Measurements from ENCODE around the gene HOXB3.

HOXB3 gene

DNA sequence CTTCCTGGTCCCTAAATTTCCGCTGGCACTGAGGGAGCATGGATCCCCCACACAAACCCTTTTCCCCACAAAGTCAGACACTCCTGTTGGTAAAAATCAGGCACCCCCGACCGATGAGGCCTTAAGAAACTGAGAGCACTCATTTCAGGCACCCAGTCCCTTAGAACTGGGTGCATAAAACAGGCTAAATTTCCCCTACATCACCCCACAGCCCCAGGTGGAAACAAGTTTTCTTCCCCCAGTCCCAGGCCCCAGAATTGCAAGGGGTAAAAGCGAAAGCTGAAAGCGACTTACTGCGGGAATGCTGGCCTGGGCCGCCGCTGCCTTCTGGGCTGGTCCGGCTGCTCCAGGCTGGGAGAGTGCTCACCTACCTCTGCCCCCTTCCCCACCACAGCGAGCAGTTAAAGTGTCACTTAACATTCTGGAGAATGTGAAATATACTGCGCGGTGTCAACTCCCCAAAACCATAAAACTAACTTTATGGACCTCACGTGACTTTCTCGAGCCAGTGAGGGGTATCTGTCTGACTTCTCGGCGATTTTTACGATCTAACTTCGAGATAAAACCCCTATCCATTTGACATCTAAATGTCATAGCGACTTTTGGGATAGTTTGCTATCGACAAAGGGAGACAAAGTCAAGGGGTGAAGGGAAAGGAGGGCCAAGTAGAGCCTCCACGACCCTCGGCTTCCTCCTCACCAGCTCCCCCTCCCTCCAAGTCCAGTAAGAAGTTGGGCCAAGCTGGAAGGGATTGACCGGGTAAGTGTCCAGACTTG lies at the start of gene HOXB3:
TSS of gene HOXB3 (minus strand) at position 411 of the 776 bp plus-strand sequence. CDS start 37,767 bp downstream, outside the sequence.
- DNase-seq: no peak

DNA sequence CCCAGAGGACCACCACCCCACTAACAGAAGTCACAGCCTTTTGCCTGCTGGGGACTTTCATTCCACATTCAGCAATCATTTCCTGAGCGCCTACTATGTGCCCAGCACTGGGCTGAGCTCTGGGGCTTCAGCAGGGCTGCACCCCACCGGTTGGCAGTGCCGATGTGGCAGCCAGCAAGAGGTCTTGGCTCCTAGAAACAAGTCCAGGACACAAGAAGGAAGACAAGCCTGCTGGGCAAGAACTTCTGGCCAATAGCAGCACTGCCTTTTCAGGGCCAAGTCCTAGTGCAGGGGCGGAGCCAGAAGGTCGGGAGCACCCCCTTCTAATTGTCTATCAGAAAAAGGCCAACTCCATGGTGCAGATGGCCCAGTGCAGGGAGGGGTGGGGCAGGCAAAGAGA lies 49.1 kb upstream of the HOXB3 start:
- DNase-seq: no peak

DNA sequence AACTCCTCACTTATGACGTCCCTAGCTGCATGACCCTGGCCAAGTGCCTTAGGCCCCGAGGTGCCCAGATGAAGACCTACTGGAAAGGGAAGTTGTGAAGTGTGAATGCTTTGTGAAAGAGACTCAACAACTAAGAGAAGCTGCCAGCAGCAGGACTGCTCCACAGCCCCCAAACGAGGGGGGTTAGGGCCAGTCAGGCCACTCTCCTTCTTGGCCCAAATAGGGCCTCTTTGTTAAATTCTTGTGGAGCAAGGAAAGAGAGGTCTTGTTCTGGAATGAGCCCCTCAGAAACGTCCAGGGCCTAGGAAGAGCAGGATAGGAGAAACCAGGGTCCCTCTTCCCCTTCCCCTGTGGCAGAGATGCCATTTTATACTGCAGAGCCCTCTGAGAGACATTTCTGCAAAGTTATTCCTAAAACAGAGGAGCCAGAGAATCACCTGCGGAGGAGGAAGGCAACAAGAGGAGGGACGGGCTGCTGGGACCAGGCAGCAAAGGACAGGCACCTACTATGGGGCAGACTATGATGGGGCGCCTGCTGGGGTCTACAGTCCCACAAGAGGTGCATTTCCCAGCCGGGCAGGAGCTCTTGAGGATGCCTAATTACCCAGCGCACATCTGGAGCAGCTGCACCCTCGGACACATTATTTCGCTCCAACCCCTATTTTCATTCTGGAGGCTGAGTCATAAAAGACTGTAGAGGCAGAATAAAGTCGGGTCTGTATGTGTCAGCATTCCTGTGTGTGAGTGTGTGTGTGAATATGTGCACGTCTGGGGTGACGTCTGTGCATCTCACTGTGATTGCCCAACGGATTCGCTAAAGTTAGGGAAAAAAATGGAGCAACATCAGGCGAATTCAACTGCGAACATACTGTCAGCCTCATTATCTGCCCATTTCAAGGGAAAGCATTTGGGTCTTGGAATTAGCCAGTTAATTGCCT lies 47.6 kb upstream of the HOXB3 start:
- no peak for DNase-seq

DNA sequence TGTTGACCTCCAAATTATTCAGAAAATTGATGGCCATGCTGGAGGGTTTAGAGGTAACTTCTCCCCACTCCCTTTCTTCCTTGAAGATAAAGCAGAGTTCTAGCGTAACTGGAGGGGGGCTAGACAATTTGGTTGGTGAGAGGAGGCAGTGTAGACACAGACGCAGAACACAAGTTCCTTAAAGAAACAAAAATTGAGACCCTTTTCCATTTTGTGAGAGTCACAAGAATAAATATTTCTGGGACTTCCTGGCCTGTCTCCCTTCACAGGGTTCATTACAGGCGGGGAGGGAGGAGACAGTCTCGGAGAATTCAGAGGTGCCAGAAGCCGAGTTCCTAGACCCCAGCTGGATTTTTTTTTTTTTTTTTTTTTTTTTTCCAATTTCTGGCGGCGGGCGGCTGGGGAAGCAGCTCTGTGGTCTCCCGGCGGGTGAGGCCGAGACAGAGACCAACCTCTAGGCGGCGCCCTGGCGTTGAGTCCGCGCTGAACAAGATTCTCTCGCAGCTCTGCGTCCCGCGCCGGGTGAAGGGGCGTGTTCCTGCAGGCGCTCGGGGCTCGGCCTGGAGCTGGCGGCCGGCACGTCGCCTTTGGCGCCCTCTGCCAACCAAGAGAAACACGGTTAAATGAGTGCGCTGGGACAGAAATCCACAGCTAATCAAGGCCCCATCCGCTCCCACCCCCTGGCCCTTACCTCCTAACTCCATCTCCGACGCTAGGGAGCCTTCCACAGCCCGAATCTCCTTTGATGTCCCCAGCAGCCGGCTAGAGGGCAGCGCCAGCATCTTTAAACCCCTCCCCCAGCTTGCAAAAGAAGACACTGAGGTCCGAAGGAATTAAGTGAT lies 46.4 kb upstream of the HOXB3 start:
- peak; percentile 65 for DNase-seq

DNA sequence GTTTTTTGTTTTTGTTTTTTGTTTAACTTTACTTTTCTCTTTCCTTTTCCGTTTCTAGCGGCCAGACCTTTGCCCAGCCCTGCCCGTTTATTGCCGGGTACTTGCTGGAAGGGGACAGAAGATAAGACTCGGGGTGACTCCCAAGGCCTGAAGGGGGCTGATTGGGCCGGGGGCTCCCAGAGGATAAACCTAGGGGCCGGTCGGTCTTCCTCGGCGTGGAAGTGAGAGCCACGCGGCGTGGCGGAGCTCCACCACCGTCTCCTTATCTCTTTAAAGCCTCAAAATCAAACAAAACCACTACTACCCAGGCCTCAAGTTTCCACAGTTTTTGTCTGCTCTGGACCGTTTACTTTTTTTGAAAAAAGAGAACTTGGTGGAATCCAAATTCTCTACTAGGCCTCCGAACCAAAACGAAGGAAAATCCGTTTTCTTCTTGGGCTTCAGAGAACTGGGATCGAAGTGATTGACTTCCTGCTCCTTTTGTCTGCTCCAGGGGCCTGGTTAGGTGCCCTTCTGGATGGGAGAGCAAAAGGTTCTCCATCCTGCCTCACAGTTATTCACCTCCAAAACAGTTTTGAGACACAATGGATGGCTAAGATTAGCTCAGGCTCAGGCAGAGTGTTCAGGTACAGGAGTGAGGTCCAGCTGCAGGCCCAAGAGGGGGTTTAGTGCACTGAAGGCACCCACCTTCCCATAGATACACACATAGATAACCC lies 44.6 kb upstream of the HOXB3 start:
- no peak for DNase-seq

DNA sequence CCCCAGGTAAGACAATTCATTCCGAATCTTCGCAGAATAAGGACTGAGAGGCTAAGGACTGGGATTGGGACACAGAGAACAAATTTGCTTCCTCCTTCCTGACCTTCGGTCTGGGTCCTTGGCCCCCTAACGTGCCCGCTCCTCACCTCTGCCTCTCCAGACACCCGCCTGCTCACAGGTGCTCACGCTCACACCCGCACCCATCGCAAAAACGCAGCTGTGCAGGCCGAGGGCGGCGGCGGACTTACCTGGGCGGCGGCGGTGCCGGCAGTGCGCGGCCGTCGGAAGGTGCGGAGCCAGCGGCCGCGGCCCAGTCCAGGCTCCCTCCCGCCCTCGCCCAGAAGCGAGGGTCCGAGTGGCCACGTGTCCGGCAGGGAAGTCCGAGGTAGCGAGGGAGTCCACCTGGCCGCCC lies 43.2 kb upstream of the HOXB3 start:
- no peak for DNase-seq

DNA sequence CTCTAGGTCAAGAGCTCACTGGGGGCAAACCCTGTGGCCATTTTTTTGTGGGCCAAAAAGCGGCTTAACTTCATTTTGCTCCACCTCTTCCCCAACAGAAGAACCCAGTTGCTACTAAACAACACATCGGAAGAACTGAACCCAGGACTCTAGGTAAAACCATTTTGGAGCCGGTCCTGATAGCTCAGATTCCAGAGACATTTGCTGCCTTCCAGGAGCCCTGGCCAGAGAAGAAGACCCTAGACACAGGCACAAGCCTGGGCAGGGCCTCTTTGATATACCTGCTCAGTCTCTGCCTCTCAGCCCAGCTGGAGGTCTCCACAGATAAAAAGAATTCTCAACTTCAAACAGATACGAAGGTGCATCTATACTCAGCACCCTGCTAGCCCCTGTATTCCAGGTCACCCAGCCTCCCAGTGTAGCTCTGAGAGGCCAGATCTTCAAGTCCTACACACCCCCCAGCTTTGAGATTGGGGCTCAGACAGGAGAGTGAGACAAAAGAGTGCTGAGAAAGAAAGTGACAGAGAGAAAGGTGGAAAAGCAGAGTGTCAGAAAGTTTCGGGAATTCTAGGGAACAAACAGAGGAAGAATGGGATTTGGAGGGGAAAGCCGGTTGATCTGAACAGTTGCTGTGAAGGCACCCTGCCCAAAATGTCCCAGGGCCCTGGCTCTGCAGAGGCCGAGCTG lies 42.7 kb upstream of the HOXB3 start:
- no peak for DNase-seq

DNA sequence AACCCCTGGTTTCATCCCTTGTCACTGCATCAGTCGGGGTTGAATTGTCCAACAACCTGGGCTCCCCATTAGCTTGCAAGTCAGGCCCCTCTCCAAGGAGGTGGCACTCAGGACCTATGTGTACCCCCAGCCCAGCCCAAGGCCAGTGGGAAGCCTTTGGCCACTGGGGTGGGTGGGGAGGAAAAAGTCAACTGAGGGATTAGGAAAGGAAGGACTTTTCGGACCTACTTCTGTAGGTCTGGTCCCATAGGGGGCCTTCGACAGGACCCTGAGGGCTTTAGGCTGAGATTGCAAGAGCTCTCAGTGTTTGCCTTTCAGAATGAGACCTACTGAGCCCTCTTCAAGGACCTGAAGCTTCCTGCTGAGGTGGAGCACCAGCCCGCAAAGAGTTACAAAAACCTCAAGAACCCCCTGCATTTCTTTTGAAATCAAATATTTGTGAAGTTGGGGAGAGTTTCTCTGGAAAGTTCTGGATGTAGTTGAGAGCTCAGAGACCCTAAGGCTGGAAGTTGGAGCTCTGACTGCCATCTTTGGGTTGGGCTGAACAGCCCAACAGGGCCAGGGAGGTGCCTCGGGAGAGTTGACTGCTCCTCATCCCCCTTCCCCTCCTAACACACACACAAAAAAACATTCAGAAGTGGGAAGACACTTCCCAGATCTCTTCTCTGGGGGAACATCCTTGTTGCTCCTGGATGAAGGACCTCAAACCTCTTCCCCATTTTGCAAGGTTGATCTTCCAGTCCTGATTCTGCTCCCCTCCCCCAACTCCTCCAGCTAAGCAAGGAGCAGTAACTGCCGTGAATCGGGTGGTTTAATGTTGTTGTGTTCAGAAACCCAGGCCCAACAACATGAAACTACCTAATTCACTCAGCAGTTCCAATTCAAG lies 41.9 kb upstream of the HOXB3 start:
- no peak for DNase-seq

DNA sequence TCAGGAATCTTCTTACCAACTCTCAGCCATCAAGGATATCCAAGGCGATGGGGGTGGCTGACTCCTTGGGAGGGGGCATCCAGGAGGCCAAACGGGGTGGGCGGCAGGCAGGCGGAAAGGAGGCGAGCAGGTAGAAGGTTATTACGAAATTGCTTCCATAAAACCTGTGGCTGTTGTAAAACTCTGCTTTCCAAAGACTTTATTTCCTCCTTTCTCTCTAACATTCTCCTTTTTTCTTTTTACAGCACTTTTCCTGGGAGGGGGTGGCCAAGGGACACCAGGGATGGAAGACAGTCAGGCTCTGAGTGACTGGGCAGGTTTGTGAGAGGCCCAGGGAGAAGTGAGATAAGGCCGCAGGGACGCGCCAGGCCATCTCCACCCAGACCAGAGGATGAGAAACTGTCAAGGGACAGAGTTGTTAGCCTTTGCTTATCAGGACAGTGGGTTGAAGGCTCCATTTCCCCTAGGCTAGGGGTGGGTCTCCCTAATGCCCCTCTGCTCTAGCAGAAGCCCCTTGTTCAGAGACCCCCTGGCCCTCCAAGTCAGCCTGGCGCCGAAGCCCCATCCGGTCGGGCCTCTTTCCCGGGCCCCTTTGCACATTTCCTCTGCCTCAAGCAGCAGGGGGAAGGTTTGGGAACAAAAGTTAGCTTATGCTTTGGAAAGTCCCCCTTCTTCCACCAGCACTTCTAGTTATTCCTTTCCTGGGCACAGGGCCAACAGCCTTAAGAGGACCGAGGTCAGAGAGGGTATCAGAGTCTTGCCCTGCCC lies 41.1 kb upstream of the HOXB3 start:
- no peak for DNase-seq

DNA sequence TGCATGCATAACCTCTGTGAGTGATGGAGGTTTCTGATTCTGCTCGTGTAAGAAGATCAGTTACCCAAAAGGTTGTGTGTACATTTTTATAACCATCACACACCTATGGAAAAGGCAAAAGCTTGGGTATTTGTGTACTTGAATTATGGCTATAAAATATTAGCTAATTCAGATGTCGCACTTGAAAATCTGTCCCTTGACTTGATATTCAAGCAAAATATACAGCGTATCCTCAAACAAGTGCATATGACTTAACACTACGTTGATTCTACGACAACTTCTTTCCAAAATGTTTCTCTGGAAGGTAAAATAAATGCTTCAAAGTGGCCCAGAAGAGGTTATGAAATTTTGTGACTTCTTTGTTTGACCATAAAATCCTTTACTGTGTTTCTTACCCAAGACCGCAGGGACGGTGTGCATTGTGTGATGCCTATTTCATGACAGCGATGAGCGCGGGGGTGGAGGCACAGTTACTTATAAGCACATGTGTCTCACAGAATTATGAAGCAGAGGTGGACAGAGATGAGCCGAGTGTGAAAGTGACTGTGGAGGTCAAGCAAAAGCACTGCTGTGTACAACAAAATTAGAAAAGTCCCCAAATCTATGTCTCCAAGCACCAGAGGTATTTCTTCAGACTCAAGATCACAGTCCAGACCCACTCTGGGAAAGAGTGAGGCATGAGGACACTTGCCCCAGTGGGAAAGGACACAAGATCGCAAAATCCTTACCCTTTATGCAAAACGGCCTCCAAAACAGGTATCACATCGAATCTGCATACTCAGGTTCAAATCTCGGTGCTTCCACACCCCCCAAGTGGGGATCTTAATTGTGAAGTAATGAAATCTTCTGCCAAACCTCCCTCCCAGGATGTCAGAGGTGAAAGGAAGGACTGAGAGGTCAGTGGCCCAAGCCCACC lies 40.2 kb upstream of the HOXB3 start:
- no peak for DNase-seq

DNA sequence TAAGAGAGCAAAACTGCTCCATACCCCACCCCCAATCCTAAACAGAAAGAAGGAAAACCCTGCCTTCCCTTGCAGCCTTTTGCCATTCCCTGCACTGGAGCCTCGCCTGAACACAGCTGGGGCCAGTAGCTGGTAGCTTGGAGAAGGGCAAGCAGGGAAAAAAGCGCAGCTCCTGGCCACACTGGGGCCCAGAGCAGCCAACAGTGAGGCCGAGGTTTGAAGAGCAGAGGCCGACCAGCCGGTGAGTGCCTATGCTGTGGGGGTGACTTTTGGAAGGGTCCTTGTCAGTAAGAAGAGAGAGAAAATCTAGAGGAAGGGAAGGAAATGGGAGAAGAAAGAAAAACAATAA lies 39.3 kb upstream of the HOXB3 start:
- DNase-seq: no peak

DNA sequence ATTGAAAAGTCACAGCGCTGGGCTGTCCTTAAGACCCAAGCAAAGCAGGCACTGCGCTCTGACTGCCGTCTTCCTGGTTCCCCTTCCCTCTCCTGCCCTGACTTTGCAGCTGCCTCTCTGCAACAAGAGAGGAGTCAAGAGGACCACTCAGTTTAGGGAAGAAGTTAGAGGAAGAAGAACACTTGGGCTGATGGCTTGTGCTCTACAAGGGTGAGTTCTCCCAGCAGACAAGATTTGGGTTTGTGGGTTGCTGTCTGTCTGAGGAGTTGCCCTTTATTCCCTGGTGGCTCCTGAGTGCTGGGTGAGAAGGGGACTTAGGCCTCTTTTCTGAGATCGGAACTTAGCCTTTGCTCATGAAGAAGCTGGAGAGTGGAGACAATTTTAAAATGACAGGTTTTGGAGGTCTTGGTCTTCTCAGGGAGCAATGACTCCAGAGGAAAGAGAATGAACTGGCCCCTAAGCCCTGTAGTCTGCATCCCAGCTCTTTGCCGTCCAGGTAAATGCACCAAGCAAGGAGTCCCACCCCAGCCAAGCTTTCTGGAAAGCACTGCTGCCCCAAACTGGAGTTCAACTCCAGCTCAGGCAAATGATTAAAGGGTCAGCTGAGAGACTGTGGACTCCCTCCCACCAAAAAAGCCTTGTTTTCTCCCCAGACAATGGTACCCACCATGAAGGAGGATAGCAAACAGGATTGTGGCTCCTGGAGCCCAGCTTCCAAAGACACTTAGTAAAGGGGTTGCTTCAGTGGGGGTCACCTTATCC lies 38.8 kb upstream of the HOXB3 start:
- DNase-seq: no peak

DNA sequence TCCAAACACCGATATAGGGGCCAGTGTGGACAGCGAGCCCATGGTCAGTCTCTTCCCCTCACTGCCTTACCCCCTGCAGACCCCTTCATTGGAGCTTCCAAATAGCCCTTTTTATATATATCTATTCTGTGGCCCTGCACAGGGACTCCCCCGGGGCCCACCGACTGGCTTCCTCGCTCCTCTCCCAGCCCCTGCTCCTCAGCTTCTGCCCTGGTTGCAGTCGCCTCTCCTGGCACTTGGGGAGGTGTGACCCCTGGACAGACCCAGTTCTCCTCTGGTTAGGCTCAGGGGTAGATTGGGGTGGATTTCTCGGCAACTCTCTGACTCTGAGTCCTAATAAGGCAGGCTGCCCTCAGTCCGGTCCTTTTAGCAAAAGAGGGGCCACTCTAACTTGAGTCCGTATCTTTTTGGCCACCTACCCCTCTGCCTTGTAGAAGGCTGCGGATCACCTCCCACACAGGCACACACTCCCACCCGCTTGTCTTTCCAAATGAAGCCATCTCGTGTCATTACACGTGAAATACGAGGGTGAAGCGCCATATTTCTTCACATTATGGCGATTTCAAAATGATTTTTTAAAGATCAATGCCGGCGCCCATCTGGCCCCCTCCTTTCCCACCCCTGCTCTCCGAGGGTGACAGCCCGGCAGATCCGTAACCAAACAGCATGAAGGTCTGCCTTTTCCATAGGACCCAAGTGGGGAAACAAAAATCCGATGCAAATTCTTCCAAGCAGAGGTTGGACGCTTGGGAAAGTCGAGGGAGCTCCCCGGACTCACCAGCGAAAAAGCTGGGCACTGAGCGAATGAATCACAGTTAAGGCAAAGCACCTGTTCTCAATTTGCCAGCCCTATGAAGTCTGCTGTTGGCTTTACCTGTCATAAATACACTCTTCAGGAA lies 37.8 kb upstream of the HOXB3 start:
- no peak for DNase-seq

DNA sequence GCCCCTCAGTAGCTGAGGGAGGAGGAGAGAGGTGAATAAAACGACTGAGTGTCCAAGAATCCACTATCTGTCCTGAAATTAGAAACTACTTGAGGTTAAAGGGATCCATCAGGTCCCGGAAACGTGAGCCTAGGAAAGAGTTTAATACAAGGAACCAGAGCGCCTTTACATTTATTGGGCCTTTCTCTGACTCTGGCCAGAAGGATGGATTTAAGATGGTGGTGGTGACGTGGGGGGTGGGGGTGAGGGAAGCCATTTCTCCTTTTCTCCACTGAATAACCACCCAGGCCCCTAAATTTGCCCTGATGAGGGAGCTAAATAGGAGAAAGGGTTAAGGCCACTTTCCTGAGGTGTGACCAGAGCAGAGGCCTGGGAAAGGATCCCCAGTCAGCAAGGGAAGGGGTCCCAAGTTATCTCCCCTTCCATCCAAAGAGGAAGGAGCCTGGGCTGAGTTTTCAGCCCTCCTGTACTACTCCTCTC lies 37.1 kb upstream of the HOXB3 start:
- DNase-seq: no peak

DNA sequence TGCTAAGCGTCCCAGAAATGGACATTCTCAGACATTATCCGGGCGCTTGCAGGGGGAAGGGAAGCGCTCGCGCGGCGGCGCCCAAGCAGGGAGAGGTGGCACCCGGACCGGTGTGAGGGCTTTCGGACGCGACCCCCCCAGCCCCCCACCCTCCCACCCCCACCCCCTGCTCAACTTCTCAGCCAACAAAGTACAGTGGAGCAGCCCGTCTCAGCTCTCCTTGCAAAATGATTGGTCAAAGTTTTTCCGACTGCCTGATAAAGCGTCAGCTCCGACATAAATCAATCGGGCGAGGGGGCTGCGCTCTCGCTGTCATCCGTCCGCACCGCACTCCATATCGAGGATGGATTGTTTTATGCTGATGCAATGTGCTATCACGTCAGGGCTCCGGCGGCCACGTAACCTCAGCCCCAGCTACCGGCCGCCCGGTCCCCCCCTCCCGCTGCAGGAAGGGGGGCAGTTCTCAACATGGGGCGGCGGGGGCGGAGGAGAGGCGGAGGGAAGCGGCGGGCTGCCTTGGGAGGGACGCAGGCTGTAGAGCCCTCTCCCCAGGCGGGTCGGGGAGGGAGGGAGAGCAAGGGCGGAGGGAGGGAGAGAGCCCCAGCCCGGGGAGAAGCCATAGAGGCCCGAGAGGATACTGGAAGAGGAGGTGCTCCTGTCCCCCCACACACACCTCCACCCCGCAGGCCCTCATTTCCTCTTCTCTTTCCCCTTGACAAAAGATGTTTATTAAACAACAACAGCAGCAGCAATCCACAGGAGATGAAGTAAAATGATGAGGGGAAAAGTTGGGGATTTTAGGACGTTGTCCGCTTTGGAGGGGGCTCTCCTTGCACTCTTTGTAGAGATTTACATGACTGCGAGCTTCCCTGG lies 36.4 kb upstream of the HOXB3 start, which contains the start of gene HOXB9:
TSS of gene HOXB9 (minus strand) at position 114 of the 873 bp plus-strand sequence. CDS start at position 25, 89 bp downstream.
- no peak for DNase-seq

Data from NCI-H2171 treated with DMSO at 0.1 percent for 48 hours (cell line).